ENCODE results near the gene HOATZ. TPM values are rescaled to one million over a fixed set of nuclear protein-coding genes. Genes with fewer than 3 reads are reported as not detected.

Gene HOATZ
- total RNA-seq, 4 donors from 2014 or later = not detected

Small RNA genes lying within 50 kb of the gene (small RNA-seq; reads per million reads assigned to genes)
- gene MIR34B (0 to 0.51 (median 0.35) reads per million in 4 donors), gene MIR34C (0.51 to 1.2 (median 0.59) reads per million in 4 donors)

Other genes with a start within 250 kb of the HOATZ start
- gene POU2AF3, start 216.2 kb upstream of the HOATZ start, total RNA-seq = 1 to 10 TPM; 1.5 to 3.8 (median 2.2) TPM
- gene POU2AF1, start 135.5 kb upstream of the HOATZ start, total RNA-seq = under 1 TPM in 1 of 4 donors, not detected in 3; 0.10 TPM
- not detected for gene BTG4, start 2.4 kb upstream of the HOATZ start, total RNA-seq
- 10 to 100 TPM in 3 of 4 donors, 1 to 10 TPM in 1; 8.2 to 47.8 (median 37.2) TPM for gene LAYN, start 25.9 kb downstream of the HOATZ start, total RNA-seq
- gene SIK2, start 87.7 kb downstream of the HOATZ start, total RNA-seq = 10 to 100 TPM; 16.2 to 27.6 (median 20.9) TPM

Data from gastroesophageal sphincter (tissue), 4 donors.